HG02884 (cell line): ENCODE data around the gene KCNG4.

Experiments used
- ATAC-seq: cut with Tn5 transposase; IDR thresholded peaks from one replicate; pipeline ENCODE4 v1.9.1; 2021; ENCODE audit warnings: mild to moderate bottlenecking, moderate library complexity; ENCODE audit not compliant: unreplicated experiment

Gene KCNG4

GRCh38 chr16:84184775-84185174 lies 55.0 kb downstream of the KCNG4 start:
- no peak for ATAC-seq

DNA sequence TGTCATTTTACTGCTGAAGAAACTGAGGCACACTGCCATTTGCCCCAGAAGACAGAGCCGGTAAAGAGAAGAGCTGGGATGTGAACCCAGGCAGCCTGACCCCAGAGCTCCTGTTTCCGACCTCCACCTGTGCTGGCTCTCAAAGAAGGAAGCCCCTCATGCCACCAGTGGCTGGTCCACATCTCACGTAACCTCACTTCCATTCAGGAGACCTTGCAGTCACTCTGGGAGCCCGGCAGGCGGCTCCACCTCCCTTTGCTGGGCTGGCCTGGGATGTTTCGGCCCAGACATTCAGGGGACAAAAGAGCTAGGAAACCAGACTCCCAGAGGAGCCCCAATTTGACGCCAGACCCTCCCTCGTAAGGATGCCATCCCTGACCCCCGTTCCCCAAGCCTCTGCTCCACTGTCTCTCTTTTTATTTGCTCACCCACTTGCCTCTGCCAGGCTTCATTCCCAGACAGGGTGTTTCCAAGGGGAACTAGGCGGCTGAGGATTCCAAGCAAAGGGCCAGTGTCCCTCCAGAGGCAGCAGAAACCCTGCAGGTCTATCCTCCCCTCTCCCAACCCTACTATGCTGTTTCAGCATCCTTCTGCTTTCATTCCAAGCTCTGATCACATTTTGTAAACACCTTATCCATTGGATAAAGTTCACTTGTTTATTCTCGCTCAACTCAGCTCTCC lies 55.8 kb downstream of the KCNG4 start:
- ATAC-seq, result no peak

GRCh38 chr16:84183572-84183875 lies 56.3 kb downstream of the KCNG4 start:
- no peak for ATAC-seq

DNA sequence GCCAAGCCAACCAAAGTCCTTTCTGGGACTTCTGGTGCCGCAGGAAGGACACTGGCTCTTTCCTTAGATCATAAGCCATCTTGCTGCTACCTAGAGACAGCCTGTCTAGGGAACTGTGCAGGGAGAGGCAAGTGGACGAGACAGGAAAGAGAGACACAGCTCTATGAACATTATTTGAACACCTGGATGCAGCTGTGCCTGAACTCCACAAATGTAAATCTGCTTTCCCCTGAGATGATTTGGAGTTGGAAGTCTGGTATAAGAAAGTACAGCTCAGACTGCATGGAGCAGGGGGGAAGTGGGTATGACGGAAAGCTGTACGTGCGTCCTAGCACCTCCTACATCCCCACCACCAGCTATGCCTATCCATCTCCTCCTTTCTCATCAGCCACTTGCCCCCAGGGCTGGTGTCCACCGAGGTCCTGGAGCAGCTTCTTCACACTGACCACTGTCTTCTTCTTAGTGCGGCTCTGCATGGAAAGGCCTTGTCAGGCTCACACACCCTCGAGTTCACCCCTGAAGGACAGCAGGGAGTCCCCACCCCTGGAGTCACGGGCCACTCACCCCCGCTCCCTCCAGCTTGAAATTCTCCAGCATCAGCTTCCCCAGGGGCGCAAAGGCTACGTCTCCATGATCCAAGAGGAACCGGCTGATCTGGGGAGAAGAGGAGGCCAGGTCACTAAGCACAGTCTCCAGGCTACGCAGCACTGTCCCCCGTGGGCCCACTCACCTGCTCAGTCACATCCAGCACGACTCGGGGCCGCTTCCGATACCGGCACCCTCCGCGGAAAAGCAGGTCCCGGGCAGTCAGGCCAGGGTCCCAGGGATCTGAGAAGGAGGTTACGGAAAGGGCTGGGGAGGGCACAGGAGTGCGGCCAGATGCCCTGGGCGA lies 56.9 kb downstream of the KCNG4 start:
- no peak for ATAC-seq

- no peak for ATAC-seq
Observed at GRCh38 chr16:84182104-84182503, 57.7 kb downstream of the KCNG4 start.

DNA sequence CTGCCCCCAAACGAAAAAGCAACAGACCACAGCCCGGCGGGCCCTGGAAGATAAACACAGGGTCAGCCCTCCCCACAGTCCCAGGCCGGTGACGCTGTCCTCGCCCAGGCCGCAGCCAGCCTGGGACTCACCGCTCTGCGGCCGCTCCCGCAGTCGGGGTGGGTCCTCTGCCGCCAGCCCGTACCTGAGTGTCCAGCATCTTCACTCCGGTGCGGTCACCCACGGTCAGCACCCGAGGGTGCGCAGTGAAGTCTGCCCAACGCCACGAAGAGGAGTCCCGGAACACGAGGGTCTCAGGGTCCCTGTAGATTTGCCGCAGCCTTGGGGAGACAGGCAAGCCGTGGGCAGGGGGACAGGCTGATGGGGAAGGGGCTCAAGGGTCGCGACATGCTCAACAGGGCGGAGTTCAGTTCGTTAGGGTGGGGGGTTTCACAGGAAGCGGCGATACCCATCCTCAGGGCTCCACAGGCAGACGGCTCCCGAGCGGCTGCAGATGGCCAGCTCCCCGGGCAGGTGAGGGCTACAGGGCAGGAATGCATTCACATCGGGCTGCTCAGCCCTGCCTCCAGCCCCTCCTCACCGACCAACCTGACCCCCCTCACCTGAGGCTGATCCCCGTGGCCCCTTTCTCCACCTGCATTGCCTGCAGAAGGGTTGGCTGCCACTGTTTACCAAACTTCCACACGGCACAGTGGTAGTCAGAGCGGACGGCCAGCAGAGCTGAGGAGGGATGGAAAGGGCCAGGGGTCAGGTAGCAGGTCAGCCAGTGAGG lies 58.5 kb downstream of the KCNG4 start:
- ATAC-seq, result no peak

DNA sequence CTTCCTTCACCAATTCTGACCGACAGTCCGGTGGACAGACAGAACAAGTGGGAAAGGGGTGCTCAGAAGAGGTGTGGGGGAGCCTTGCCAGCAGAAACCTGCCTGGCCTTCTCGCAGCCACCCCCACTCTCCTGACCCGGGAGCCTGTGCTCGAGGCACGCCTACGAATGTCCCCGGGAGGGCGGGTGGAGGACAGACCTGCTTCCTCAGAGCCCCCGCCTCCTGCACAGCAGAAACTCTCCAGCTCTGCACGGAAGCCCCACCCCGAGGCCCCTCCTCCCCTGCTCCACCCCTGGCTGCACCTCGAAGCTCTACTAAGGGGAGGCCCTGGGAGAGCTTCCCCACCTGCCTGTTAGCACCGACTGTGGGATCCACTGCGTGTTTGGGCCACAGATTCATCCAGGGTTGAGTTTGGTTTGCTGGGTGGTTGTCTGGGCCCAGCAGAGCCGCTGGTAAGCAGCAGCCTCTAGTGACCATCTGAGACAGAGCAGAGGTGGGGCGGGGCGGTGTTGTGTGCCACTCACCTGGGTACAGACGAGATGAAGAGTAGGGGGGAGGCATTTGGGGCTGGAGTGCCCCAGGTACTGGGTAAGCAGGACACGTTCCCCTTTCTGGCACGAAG lies 59.2 kb downstream of the KCNG4 start:
- no peak for ATAC-seq

DNA sequence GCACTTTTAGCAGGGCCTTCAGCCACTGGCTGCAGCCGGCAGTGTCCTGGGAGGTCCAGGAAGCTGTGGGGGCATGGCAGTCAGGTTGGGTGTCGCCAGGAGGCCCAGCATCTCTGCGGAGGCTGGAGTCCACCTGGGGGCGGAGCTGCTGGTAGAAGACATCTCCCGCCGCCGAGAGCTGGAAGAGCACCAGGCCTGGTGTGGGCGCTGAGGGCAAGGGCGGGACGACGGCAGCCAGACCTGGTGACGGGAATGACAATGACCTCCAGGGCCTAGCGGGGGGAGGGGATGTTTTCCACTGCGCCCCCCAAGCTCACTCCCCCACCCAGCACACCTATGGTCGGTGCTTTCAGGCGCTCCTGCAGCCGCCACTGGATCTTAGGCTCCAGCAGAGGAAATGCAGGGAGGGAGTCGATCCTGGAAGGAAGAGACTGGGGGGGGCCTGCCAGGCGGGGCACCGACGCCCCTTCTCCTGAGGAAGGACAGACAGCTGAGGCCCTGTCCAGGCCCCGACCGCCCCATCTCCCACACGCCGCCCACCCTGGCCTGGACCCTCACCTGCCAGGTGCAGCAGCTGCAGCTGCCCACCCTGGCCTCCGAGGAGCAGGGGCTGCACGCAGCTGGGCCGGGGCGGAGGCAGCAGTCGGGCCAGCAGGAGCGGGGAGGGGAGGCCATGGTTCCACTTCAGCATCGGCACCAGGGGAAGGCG lies 60.0 kb downstream of the KCNG4 start:
- no peak for ATAC-seq

GRCh38 chr16:84178892-84179611 lies 60.8 kb downstream of the KCNG4 start:
- no peak for ATAC-seq

DNA sequence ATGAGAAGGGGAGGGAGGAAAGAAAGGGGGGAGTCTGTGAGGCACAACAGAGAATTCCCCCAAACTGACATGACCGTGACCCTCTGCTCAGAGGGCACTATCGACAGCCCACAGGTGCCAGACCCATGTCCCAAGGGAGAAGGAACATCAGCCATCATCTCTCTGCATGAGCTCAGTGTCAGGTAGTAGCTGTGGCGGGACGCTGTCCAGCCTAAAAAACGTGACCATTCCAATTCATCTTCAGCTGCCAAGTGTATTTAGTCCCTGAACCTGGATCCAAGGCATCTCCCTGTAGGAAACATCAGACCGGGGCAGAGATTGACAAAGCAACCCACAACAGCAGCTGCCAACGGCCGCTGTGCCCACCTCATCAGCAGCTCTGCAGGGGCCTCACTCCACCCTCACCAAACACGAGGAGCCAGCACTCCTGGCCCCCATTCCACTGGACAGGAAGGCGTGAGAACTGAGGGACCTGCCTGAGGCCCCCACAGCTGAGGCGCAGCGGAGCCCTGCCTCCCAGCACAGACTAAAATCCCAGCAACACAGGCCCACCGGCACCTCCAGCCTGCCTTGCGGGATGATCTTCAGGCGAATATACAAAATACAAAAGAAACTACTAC lies 61.6 kb downstream of the KCNG4 start:
- ATAC-seq, result no peak

- no peak for ATAC-seq
Observed at GRCh38 chr16:84177741-84178073, 62.1 kb downstream of the KCNG4 start.

GRCh38 chr16:84176192-84177053 lies 63.4 kb downstream of the KCNG4 start:
- no peak for ATAC-seq

- ATAC-seq, result peak; percentile 80
Observed at GRCh38 chr16:84175350-84176081, 64.3 kb downstream of the KCNG4 start.

GRCh38 chr16:84174396-84174795 lies 65.4 kb downstream of the KCNG4 start:
- no peak for ATAC-seq

- ATAC-seq, result no peak
Observed at GRCh38 chr16:84169765-84170310, 70.0 kb downstream of the KCNG4 start.
